IgD-negative memory B cell (primary cell): ENCODE results near the gene C1orf50. TPM values are rescaled to one million over a fixed set of nuclear protein-coding genes. Genes with fewer than 3 reads are reported as not detected.
A peak's percentile ranks its signal among the peaks of the same experiment; 100 is the strongest.

Experiments
- H3K27ac Mint-ChIP-seq, 3 donors: one replicate each; pipeline ENCODE4 v1.8.0; 2020 to 2022; ENCODE audit warnings: mild to moderate bottlenecking in 3 of 3, mixed read lengths in 3 of 3, moderate library complexity in 1 of 3
- H3K27me3 Mint-ChIP-seq: one replicate; pipeline ENCODE4 v1.8.0; 2021; ENCODE audit warnings: mixed read lengths
- H3K36me3 Mint-ChIP-seq: one replicate; pipeline ENCODE4 v1.8.0; 2020; ENCODE audit warnings: mild to moderate bottlenecking, mixed read lengths
- H3K4me1 Mint-ChIP-seq, 3 donors: one replicate each; pipeline ENCODE4 v1.8.0; 2020 to 2022; ENCODE audit warnings: mixed read lengths in 3 of 3, mild to moderate bottlenecking in 1 of 3
- H3K4me3 Mint-ChIP-seq, 4 donors: one replicate each; pipeline ENCODE4 v1.8.0; 2020 to 2022; ENCODE audit warnings: mild to moderate bottlenecking in 4 of 4, mixed read lengths in 4 of 4, moderate library complexity in 3 of 4
- H3K9me3 Mint-ChIP-seq, 3 donors: one replicate each; pipeline ENCODE4 v1.8.0; 2020 to 2021; ENCODE audit warnings: mixed read lengths in 3 of 3, mild to moderate bottlenecking in 1 of 3
- polyA plus RNA-seq: library from polyadenylated mRNA; unstranded; fragments of 300-500 nt; fragmentation: Illumina TruSeq; gene quantifications from one replicate; pipeline ENCODE4 v1.2.3, GENCODE V29; 2021

The C1orf50 gene
- polyA plus RNA-seq, 1 donor from 2014 or later: 4.2 TPM

GRCh38 chr1:42765269-42765668 is 1.8 kb upstream of the C1orf50 start:
- no peaks in the 10 kb centered on the region for H3K9me3 Mint-ChIP-seq
- no peaks in the 10 kb centered on the region for H3K27me3 Mint-ChIP-seq
- no peaks in the 10 kb centered on the region for H3K36me3 Mint-ChIP-seq
- no peak overlapping the region for H3K27ac Mint-ChIP-seq
- no peak overlapping the region for H3K4me3 Mint-ChIP-seq
- H3K4me1 Mint-ChIP-seq: peaks cover 13 to 17% (median 16%) of the 10 kb centered on the region in 3 donors

GRCh38 chr1:42765832-42766740 is 963 bp upstream of the C1orf50 start:
- peak overlapping the region in 2 of 3 donors; percentile 76 to 80 for H3K27ac Mint-ChIP-seq

GRCh38 chr1:42767510-42768000 is 506 bp downstream of the C1orf50 start:
- Mint-ChIP-seq H3K27ac (peak overlapping the region; percentile 76 to 94 (median 87)), H3K4me3 (no peak overlapping the region), H3K4me1 (peaks cover 17 to 29% (median 19%) of the 10 kb centered on the region in 3 donors), H3K36me3 (no peaks in the 10 kb centered on the region), H3K9me3 (no peaks in the 10 kb centered on the region), H3K27me3 (no peaks in the 10 kb centered on the region)

More at GRCh38 chr1:42765832-42766740, 963 bp upstream of the C1orf50 start:
- H3K9me3 Mint-ChIP-seq: no peaks in the 10 kb centered on the region
- H3K27me3 Mint-ChIP-seq: no peaks in the 10 kb centered on the region
- H3K4me1 Mint-ChIP-seq: peaks cover 17 to 23% (median 19%) of the 10 kb centered on the region in 3 donors
- no peak overlapping the region for H3K4me3 Mint-ChIP-seq
- H3K36me3 Mint-ChIP-seq: no peaks in the 10 kb centered on the region

DNA sequence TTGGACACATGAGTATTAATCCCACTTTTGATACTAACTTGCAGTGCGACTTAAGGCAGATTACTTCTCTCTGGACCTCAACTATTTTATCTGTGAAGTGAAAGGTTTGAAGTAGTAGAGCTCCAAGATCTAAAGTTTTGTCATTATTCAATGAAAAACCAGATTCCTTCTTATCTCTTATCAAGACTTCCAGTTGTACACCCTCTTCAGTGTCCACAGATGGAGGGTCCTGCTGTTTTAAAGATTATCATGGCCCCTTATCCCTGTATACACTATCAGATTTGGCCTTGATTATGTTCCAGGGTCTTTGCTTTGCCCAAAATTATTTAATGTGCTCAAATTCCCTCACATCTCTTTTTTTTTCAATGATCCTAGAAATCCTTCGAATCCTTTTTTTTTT is 1.1 kb downstream of the C1orf50 start:
- Mint-ChIP-seq H3K4me1 (peaks cover 20 to 29% (median 22%) of the 10 kb centered on the region in 3 donors), H3K27me3 (no peaks in the 10 kb centered on the region), H3K36me3 (peaks cover 2% of the 10 kb centered on the region), H3K9me3 (no peaks in the 10 kb centered on the region), H3K4me3 (peak overlapping the region in 1 of 4 donors; percentile 8), H3K27ac (peak overlapping the region in 1 of 3 donors; percentile 76)

DNA sequence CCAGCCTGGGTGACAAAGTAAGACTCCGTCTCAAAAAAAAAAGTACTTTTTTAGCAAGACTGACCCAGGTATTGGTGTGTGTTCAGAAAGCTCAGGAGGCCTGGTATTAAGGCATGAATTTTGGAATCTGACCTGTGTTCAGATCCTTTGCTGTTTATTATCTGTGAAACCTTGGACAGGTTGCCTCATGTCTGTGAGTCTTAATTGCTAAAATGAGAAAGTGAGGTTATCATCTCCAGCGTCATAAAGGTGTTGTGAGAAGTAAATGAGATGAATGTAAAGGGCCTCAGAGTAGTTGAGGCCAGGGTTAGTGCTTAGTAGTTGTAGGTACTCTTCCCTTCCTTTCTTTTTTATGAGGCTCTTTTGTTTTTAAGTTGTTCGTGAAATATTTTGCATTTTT is 2.8 kb downstream of the C1orf50 start:
- Mint-ChIP-seq H3K9me3 (no peaks in the 10 kb centered on the region), H3K27me3 (no peaks in the 10 kb centered on the region), H3K36me3 (peaks cover 3% of the 10 kb centered on the region), H3K4me1 (peaks cover 21 to 29% (median 24%) of the 10 kb centered on the region in 3 donors), H3K27ac (no peak overlapping the region), H3K4me3 (peak overlapping the region in 3 of 4 donors; percentile 51 to 77 (median 68))

DNA sequence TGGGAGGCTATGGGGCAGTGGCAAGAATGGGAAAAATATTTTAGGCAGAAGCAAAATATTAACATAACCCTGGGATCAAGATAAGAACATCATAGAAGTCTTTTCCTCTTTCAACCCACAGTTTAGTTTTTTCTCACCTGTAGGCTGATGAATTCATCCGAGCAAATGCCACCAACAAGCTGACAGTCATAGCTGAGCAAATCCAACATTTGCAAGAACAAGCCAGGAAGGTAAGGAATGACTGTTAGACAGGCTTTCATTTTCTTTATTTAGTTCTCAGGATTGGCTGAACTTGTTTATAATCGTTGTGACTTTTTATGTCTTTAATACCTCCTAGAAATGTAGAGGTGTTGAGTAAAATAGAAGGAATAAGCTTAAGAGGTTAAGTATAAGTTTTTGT is 6.4 kb downstream of the C1orf50 start:
- Mint-ChIP-seq H3K27me3 (no peaks in the 10 kb centered on the region), H3K4me1 (peaks cover 18 to 20% (median 18%) of the 10 kb centered on the region in 3 donors), H3K27ac (no peak overlapping the region), H3K4me3 (peak overlapping the region in 1 of 4 donors; percentile 1), H3K9me3 (no peaks in the 10 kb centered on the region), H3K36me3 (peaks cover 3% of the 10 kb centered on the region)

DNA sequence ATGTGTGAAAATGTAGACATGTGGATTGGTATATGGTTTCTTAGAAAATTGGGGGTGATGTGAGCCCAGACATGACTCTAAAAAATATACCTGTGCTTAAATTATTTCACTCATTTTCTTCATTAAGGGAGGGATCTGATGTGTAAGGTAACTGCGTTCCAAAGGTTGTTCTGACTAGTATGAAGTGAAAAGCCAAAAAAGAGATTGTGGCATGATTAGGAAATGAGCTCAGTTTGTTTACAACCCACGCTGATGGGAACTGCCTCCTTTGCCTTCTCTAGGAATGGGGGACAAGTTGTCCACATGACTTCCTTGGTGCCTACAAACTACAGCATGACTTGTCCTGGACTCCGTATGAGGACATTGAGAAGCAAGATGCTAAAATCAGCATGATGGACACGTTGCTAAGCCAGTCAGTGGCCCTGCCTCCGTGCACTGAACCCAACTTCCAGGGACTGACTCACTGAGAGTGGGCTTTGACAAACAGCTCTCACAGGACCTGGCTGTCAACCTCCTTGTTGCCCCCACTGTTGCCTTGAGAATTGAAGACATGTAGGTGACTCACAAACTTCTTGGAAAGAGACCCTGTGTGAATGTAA is 8.0 kb downstream of the C1orf50 start:
- Mint-ChIP-seq H3K36me3 (peaks cover 7% of the 10 kb centered on the region), H3K27me3 (no peaks in the 10 kb centered on the region), H3K9me3 (no peaks in the 10 kb centered on the region), H3K4me1 (peaks cover 10 to 17% (median 14%) of the 10 kb centered on the region in 3 donors), H3K4me3 (no peak overlapping the region), H3K27ac (peak overlapping the region in 1 of 3 donors; percentile 44)

DNA sequence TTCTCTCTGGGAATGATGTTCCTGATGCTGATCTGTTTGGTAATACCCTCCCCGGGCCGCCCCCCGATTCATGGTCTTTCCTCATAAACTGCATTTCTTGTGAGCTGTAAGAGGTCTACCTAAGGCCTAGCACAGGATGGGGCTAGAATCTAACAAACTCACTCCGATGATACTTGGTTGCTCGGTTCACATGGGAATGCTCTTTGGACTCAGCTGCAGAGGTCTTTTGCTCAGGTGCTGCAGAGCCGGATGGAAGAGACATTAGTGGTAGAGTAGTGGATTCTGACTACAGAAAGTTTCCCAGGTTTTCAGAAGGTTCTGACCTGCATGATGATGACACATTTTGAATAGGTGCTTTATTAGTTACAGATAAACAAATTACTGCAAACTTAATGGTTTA is 9.5 kb downstream of the C1orf50 start:
- no peak overlapping the region for H3K27ac Mint-ChIP-seq
- H3K27me3 Mint-ChIP-seq: no peaks in the 10 kb centered on the region
- peaks cover 5 to 13% (median 11%) of the 10 kb centered on the region in 3 donors for H3K4me1 Mint-ChIP-seq
- H3K4me3 Mint-ChIP-seq: no peak overlapping the region
- H3K36me3 Mint-ChIP-seq: peaks cover 12% of the 10 kb centered on the region
- no peaks in the 10 kb centered on the region for H3K9me3 Mint-ChIP-seq

DNA sequence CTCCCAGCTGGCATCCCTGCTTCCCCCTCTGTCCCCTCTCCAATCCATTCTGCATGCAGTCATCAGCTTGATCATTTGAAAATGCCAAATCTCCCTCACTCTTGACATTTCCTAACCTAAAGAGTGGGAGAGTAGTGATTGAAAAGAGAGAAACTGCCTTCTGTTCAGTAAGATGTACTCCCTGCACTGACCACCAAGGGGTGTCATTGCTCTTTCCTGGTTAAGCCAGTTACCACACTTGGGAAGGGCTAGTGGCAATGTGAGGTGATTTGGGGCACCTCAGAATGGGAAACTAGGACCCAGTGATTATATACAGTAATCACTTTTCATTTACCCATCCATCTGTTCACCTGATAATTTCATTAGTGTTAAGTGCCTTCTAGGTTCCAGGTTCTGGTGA is 10.8 kb downstream of the C1orf50 start:
- Mint-ChIP-seq H3K4me3 (no peak overlapping the region), H3K9me3 (no peaks in the 10 kb centered on the region), H3K27me3 (no peaks in the 10 kb centered on the region), H3K36me3 (peaks cover 12% of the 10 kb centered on the region), H3K4me1 (peaks cover 0 to 12% (median 9%) of the 10 kb centered on the region in 3 donors), H3K27ac (no peak overlapping the region)

DNA sequence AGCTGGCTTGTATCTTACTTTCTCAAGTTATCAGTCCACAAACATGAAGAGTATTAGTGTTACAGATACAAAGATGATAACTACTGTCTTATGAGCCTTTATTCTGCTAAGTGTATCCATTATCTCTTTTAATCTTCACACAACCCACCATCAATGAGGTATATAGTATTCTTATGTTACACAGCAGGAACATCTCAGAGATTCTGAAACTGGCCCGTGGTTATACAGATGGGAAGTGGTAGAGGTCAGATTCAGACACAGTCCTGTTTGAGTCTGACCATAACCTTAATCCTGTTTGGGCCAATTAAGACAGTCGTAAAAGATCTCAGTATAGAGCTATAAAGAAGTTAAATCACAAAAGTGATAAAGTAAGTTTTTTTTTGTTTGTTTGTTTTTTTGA is 12.7 kb downstream of the C1orf50 start:
- Mint-ChIP-seq H3K4me1 (peaks cover 4 to 6% (median 4%) of the 10 kb centered on the region in 3 donors), H3K27ac (no peak overlapping the region), H3K4me3 (no peak overlapping the region), H3K27me3 (no peaks in the 10 kb centered on the region), H3K36me3 (peaks cover 10% of the 10 kb centered on the region), H3K9me3 (no peaks in the 10 kb centered on the region)

- Mint-ChIP-seq H3K27me3 (peaks cover under 1% of the 10 kb centered on the region), H3K27ac (peak overlapping the region in 1 of 3 donors; percentile 36), H3K4me3 (no peak overlapping the region), H3K9me3 (no peaks in the 10 kb centered on the region), H3K4me1 (peaks cover 4 to 6% (median 4%) of the 10 kb centered on the region in 3 donors), H3K36me3 (peaks cover 10% of the 10 kb centered on the region)
Observed at GRCh38 chr1:42780176-42780575, 13.1 kb downstream of the C1orf50 start.

- H3K27ac Mint-ChIP-seq: peak overlapping the region in 1 of 3 donors; percentile 47
- peaks cover 14% of the 10 kb centered on the region for H3K27me3 Mint-ChIP-seq
- no peaks in the 10 kb centered on the region for H3K9me3 Mint-ChIP-seq
- H3K4me3 Mint-ChIP-seq: no peak overlapping the region
- peaks cover 10% of the 10 kb centered on the region for H3K36me3 Mint-ChIP-seq
- peaks cover 8 to 13% (median 9%) of the 10 kb centered on the region in 3 donors for H3K4me1 Mint-ChIP-seq
Observed at GRCh38 chr1:42783092-42783491, 16.0 kb downstream of the C1orf50 start.

- H3K27me3 Mint-ChIP-seq: peaks cover 14% of the 10 kb centered on the region
- no peak overlapping the region for H3K27ac Mint-ChIP-seq
- peaks cover 6 to 13% (median 9%) of the 10 kb centered on the region in 3 donors for H3K4me1 Mint-ChIP-seq
- H3K9me3 Mint-ChIP-seq: no peaks in the 10 kb centered on the region
- H3K4me3 Mint-ChIP-seq: peak overlapping the region in 2 of 4 donors; percentile 2 to 70
- peaks cover 8% of the 10 kb centered on the region for H3K36me3 Mint-ChIP-seq
Observed at GRCh38 chr1:42784547-42784945, 17.5 kb downstream of the C1orf50 start.

DNA sequence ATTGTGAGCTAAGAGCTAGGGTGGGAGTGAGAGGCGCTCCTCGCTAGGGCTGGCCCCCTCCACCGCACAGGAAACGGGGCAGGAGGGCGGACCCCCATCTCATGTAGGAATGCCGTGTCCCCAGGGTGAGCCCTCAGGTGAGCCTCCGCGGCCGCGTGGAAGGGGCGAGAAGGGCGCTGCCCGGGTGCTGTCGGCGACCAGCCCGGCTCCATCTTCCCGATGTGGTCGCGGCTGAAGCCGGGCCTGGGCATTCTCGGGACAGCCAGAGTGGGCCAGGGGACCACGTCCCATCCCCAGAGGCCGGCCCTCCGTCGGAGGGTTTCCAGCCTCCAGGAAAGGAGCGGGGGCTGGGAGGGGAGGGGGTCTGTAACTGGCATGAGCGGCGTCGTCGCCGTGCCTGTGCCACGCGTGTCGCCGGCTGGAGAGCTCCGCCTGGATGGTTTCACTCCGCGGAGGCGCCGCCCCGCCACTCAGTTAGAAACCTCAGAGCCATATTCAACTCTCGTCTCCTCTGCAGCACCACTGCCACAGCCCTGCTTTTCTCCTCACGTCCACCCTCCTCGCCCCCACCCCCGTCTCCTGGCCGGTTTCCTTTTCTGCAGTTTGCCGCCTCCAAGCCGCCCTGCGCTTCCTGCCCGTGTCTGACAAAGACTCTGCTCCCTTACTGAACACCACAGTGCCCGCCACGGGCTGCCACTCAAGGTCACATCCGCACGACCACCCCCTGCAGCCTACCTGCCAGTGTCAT is 18.1 kb downstream of the C1orf50 start, which contains the start of gene TMEM269:
Gene TMEM269, plus strand, starts transcription at position 46 of the 748 bp plus-strand sequence. CDS start 4,903 bp downstream, outside the sequence.
- peaks cover 14% of the 10 kb centered on the region for H3K27me3 Mint-ChIP-seq
- peaks cover 5% of the 10 kb centered on the region for H3K36me3 Mint-ChIP-seq
- peak within 1 kb of the TSS in 1 of 3 donors; percentile 76 for H3K27ac Mint-ChIP-seq
- H3K4me1 Mint-ChIP-seq: peaks cover 6 to 13% (median 9%) of the 10 kb centered on the region in 3 donors
- peak within 1 kb of the TSS in 3 of 4 donors; percentile 63 to 92 (median 89) for H3K4me3 Mint-ChIP-seq
- H3K9me3 Mint-ChIP-seq: no peaks in the 10 kb centered on the region
